Ectodermal cell (in vitro differentiated cells): ENCODE data around the gene STK17A.
"Not testable (repeated sequence)": the region's sequence is repeated elsewhere in the genome, so short reads cannot be mapped to it uniquely, and the experiment has no call there.

Experiments
- H3K27ac ChIP-seq: 2 replicates; pipeline ENCODE4 v1.7.0; 2013; ENCODE audit warnings: mild to moderate bottlenecking, low read depth, low read length; ENCODE audit not compliant: insufficient read depth, poor library complexity, severe bottlenecking
- H3K27me3 ChIP-seq: 2 replicates; pipeline ENCODE4 v1.7.0; 2013; ENCODE audit warnings: mild to moderate bottlenecking, low read length; ENCODE audit not compliant: insufficient read depth, control insufficient read depth, poor library complexity, severe bottlenecking
- H3K36me3 ChIP-seq: one replicate; pipeline ENCODE4 v1.7.0; 2013; ENCODE audit warnings: low read length; ENCODE audit not compliant: control insufficient read depth, insufficient read depth
- H3K4me1 ChIP-seq: one replicate; pipeline ENCODE4 v1.7.0; 2013; ENCODE audit warnings: low read length; ENCODE audit not compliant: control insufficient read depth, insufficient read depth
- H3K4me3 ChIP-seq: 2 replicates; pipeline ENCODE4 v1.7.0; 2013; ENCODE audit warnings: low read depth, low read length, control low read depth; ENCODE audit not compliant: insufficient read depth
- H3K9me3 ChIP-seq: 2 replicates; pipeline ENCODE4 v1.7.0; 2013; ENCODE audit warnings: mild to moderate bottlenecking, low read length, moderate library complexity; ENCODE audit not compliant: control insufficient read depth
- whole genome bisulfite sequencing, 2 experiments: methylation state at CpG; one replicate each; pipeline ENCODE4 v1.1.7; 2013; ENCODE audit warnings: missing lambda C conversion rate in 2 of 2; 5-methylcytosine and 5-hydroxymethylcytosine counted together

STK17A gene

DNA sequence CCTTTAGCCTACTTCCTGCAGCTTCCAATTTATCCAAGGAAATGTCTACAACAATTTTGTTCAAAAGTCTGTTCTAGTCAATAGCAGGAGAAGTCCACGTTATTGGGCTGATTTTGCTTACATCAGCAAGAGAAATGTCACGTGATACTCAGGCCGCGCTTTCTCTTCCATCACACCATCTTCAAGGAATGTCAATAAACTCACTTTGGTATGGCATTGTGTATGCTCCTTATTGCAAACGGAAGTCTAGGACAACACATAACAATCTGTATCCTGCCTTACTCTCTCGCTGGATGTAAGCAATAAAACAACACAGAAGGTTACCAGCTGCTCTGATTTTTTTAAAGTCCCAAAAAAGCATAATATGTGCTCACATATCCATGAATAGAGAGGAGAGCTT lies 17.1 kb upstream of the STK17A start:
- Histone ChIP-seq H3K4me1 (no peaks in the 10 kb centered on the region), H3K27me3 (no peaks in the 10 kb centered on the region), H3K4me3 (no peak overlapping the region), H3K9me3 (no peaks in the 10 kb centered on the region), H3K36me3 (no peaks in the 10 kb centered on the region), H3K27ac (no peak overlapping the region)
- WGBS, 2 experiments: 90 to 93% methylated on average over 6 of the region's 6 CpGs

DNA sequence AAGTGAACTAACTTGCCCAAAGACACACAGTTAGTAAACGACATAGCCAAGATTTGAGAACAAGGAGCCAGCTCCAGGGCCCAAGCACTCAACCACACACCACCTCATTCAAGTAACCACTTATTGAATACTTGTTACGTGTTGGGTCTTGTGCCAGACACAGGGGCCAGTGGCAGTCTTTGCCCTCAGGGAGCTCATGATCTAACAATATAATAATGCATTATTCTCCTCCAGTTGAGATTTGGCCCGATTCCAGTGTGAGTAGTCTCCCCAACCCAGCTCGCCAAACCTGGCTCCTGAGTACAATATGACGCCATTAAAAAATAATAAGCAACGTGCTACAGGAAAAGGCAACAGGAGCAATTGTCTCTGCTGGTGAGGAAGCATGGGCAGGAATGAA lies 14.4 kb upstream of the STK17A start:
- H3K27me3 ChIP-seq: no peaks in the 10 kb centered on the region
- no peaks in the 10 kb centered on the region for H3K36me3 ChIP-seq

DNA sequence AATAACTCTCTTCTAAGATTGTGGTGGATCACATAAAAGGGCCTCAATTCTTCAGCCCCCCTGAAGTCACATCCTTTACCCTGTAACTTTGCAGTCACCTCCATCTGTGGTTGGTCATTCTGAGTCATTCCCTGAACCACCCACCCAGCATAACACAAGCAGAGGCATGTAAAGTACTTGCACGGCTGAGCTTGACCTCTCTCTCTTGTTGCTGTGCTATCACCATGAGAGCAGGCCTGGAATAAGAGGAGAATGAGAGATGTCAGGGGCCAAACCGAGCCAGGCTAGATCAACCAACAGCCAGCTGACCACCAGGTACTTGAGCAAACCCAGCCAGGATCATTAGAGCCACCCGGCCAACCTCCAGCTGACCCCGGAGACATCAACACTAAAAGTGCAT lies 13.5 kb upstream of the STK17A start:
- WGBS, 2 experiments: 90 to 91% methylated on average over 4 of the region's 4 CpGs
- Histone ChIP-seq H3K27ac (no peak overlapping the region), H3K4me3 (no peak overlapping the region), H3K36me3 (no peaks in the 10 kb centered on the region), H3K9me3 (no peaks in the 10 kb centered on the region), H3K4me1 (no peaks in the 10 kb centered on the region), H3K27me3 (no peaks in the 10 kb centered on the region)

More for the DNA sequence above, 14.4 kb upstream of the STK17A start:
- no peaks in the 10 kb centered on the region for H3K9me3 ChIP-seq
- no peak overlapping the region for H3K4me3 ChIP-seq
- no peak overlapping the region for H3K27ac ChIP-seq
- 93 to 94% methylated on average over 6 of the region's 6 CpGs for WGBS, 2 experiments
- H3K4me1 ChIP-seq: no peaks in the 10 kb centered on the region

DNA sequence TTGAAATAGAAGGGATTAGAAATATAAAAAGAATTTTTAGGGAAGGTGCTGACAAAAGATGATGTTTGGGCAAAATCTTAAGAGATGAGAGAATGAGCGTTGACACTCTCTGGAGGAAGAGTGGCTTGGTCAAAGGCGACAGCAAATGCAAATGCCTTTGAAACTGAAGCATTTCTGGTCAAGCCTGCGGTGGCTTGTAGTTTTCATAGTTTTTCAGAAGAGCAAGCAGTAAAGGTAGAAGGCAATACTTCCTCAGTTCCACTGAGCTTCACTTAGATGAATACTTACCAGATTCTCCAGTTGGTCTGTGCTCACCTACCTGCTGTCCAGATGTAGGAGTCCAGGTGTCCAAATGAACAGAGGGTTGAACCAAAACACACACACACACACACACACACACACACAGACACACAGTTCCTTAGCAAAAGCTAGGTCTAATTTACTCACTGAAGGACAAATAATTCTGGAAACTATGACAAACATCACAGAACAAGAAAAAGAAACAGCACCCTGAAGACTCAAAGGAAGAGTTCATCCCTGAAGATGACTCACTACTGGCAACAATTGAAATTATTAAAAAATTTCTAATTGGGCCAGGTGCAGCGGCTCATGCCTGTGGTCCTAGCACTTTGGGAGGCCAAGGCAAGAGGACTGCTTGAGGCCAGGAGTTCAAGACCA lies 12.1 kb upstream of the STK17A start:
- H3K4me1 ChIP-seq: no peaks in the 10 kb centered on the region
- H3K27me3 ChIP-seq: no peaks in the 10 kb centered on the region
- H3K4me3 ChIP-seq: no peak overlapping the region
- no peak overlapping the region for H3K27ac ChIP-seq
- H3K9me3 ChIP-seq: no peaks in the 10 kb centered on the region
- 90 to 93% methylated on average over 4 of the region's 4 CpGs for WGBS, 2 experiments
- no peaks in the 10 kb centered on the region for H3K36me3 ChIP-seq

DNA sequence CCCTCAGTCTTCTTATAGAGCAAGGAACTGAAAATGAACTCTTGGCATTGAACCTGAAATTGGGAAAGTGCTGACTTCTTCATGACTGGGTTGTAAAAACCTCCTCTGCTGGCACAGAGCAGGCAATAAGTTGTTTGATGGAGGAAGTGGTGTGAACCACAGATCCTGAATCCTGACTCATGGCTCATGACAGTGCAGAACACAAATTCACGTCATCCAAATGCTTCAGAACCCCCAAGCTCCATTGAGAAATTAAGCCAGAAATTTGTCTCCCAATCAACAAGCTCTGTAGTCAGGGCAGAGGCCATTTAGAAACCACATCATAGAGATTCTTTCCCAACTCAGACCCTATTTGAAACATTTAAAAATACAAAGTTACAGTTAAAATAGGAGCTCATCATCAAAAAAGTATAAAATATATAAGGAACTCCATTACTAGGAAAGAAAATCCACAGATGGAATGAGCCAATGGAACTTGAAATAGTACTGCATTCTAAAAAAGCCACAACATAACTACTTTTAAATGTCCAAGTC lies 10.3 kb upstream of the STK17A start:
- Histone ChIP-seq H3K9me3 (no peaks in the 10 kb centered on the region), H3K4me3 (no peak overlapping the region), H3K27ac (no peak overlapping the region), H3K36me3 (no peaks in the 10 kb centered on the region), H3K27me3 (no peaks in the 10 kb centered on the region), H3K4me1 (no peaks in the 10 kb centered on the region)
- 90 to 96% methylated on average over 1 of the region's 1 CpG for WGBS, 2 experiments

DNA sequence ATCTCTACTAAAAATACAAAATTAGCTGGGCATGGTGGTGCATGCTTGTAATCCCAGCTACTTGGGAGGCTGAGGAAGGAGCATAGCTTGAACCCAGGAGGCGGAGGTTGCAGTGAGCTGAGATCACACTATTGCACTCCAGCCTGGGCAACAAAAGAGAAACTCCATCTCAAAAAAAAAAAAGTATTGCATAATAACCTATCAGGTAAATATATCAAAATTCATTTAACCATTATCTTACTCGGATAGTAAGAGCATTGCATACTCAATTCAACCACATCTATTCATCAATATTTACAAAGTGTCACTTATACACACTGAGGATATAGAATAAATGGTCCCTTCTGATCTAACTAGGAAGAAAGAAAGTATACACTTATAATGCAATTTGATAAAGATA lies 9.1 kb upstream of the STK17A start:
- H3K27me3 ChIP-seq, H3K4me3 ChIP-seq, H3K9me3 ChIP-seq, H3K4me1 ChIP-seq, H3K27ac ChIP-seq, H3K36me3 ChIP-seq: not testable (repeated sequence)
- WGBS, 2 experiments: 97 to 100% methylated on average over 1 to 2 of the region's 2 CpGs

DNA sequence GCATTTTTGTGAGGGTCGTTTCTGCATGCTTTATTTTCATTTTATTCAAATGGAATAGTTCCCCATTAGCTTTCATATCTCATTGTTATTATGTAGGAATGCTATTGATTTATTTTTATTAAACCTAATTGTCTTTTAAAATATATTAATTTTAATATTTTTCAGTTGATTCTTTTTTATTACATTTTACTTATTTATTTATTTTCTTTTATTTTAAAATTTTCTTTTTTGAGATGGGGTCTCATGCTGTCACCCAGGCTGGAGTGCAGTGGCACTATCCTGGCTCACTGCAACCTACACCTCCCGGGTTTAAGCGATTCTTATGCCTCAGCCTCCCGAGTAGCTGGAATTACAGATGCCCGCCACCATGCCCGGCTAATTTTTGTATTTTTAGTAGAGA lies 7.4 kb upstream of the STK17A start:
- 92 to 99% methylated on average over 5 of the region's 6 CpGs for WGBS, 2 experiments
- H3K9me3 ChIP-seq: no peaks in the 10 kb centered on the region
- no peak overlapping the region for H3K4me3 ChIP-seq
- no peaks in the 10 kb centered on the region for H3K4me1 ChIP-seq
- no peak overlapping the region for H3K27ac ChIP-seq
- no peaks in the 10 kb centered on the region for H3K27me3 ChIP-seq
- H3K36me3 ChIP-seq: no peaks in the 10 kb centered on the region

DNA sequence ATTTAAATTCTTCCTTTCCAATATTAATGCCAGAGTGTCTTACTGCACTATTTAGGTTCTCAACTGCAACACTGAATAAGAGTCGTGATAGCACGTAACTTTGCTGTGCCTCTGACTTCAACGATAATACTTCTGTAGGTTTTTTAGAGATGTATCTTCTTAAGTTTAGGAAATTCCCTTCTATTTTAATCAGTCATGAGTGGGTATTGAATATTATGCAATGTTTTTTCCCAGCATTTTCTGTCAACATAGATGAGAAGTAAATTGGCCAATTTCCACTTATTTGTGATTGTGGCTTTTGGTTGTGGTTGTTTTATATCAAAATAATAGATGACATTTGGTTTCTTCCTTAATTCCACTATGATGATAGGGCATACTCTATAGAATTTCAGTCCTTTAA lies 6.7 kb upstream of the STK17A start:
- no peaks in the 10 kb centered on the region for H3K27me3 ChIP-seq
- H3K9me3 ChIP-seq: no peaks in the 10 kb centered on the region
- no peak overlapping the region for H3K27ac ChIP-seq
- no peaks in the 10 kb centered on the region for H3K36me3 ChIP-seq
- no peaks in the 10 kb centered on the region for H3K4me1 ChIP-seq
- no peak overlapping the region for H3K4me3 ChIP-seq
- WGBS, 2 experiments: 95 to 100% methylated on average over 3 of the region's 3 CpGs

DNA sequence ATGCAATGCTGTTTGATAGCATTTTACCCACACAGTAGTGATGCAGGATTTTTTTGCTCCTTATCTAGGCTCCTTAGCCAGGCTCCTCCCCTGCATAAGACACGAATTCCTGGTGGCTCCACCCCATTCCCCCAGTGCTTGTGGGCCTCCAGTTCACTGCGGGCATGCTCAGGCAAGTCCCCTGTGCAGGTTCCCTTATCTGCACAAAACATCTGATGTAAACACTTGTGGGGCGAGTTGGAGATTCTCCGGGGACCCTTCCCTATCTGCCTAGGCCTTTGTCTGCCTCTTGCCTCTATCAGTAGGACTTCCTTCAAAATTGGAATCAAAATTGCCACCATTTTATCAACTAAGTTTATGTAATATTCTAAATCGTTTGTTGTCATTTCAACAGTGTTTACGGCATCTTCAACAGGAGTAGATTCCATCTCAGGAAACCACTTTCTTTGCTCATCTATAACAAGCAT lies 5.4 kb upstream of the STK17A start:
- WGBS, 2 experiments: 84 to 92% methylated on average over 6 of the region's 6 CpGs
- no peaks in the 10 kb centered on the region for H3K27me3 ChIP-seq
- H3K27ac ChIP-seq: no peak overlapping the region
- no peak overlapping the region for H3K4me3 ChIP-seq
- no peaks in the 10 kb centered on the region for H3K9me3 ChIP-seq
- no peaks in the 10 kb centered on the region for H3K4me1 ChIP-seq
- no peaks in the 10 kb centered on the region for H3K36me3 ChIP-seq

DNA sequence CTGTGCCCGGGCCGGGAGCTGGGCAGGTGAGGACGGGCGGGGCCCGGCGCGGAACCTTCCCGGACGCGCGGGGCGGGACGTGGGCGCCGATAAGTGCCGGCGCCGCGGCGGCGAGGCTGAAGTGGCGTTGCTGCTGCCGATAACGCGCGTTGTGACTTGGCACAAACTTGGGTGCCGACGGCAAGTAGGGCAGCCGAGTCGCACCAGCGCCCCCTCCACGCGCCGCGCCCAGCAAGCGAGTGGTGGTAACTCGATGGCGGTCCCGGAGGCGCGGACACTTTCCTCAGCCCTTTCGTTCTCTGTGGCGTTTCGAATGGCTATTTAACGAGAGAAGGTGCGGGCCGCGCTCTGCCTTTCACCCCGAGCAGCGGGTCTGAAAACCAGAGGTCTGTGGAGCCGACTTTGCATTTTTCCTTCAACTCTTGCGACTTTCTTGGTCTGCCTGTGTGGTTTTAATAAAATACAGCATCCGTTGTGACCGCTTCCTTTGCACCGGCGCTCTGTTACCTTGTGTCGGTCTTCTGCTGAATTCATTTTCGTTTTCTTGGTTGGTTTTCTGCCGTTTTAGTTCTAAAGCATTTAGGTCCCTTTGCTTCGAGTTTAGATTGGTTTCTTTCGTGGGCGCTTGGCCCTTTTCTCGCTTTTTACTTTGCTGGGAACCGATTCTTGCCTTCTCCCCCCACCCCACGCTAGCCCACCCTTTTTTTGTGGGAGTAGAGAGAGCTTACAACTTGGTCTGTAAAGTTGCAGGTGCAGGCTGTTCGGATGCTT lies 701 bp downstream of the STK17A start:
- Histone ChIP-seq H3K27ac (peak overlapping the region; percentile 3), H3K36me3 (no peaks in the 10 kb centered on the region), H3K27me3 (peaks cover 17% of the 10 kb centered on the region), H3K4me3 (peak overlapping the region; percentile 53), H3K4me1 (peaks cover 3% of the 10 kb centered on the region), H3K9me3 (no peaks in the 10 kb centered on the region)
- WGBS, 2 experiments: 1% methylated on average over 61 to 66 of the region's 66 CpGs
